Hepatocyte (in vitro differentiated cells): ENCODE data around the gene ANKRD66. TPM values are rescaled to one million over a fixed set of nuclear protein-coding genes. Genes with fewer than 3 reads are reported as not detected.
A peak's percentile ranks its signal among the peaks of the same experiment; 100 is the strongest.

Experiments used
- DNase-seq: peaks from one replicate; pipeline ENCODE4 v3.0.0-alpha.2; 2016; ENCODE audit warnings: low spot score
- H2AFZ ChIP-seq: fragments of 200-600 bp; sonication (generic); 2 replicates; pipeline ENCODE4 v1.6.0; 2016; ENCODE audit warnings: antibody characterized with exemption, mild to moderate bottlenecking
- H3K27ac ChIP-seq: fragments of 200-600 bp; sonication (generic); 2 replicates; pipeline ENCODE4 v1.5.1; 2016; ENCODE audit warnings: mild to moderate bottlenecking
- H3K27me3 ChIP-seq: fragments of 200-600 bp; sonication (generic); 2 replicates; pipeline ENCODE4 v1.6.1; 2016
- H3K36me3 ChIP-seq: fragments of 200-600 bp; sonication (generic); replicated peaks from 2 replicates; pipeline ENCODE4 v1.5.1; 2016; ENCODE audit warnings: low read depth; ENCODE audit not compliant: insufficient read depth
- H3K4me1 ChIP-seq: fragments of 200-600 bp; sonication (generic); 2 replicates; pipeline ENCODE4 v1.5.1; 2016; ENCODE audit warnings: mild to moderate bottlenecking, moderate library complexity; ENCODE audit not compliant: insufficient read depth
- H3K4me2 ChIP-seq: fragments of 200-600 bp; sonication (generic); 2 replicates; pipeline ENCODE4 v1.6.0; 2016
- H3K4me3 ChIP-seq: fragments of 200-600 bp; sonication (generic); 2 replicates; pipeline ENCODE4 v1.5.1; 2016; ENCODE audit warnings: mild to moderate bottlenecking
- H3K79me2 ChIP-seq: fragments of 200-600 bp; sonication (generic); 2 replicates; pipeline ENCODE4 v1.6.0; 2017; ENCODE audit warnings: mild to moderate bottlenecking
- H3K9me2 ChIP-seq: fragments of 200-600 bp; sonication (generic); replicated peaks from 2 replicates; pipeline ENCODE4 v1.6.0; 2017; ENCODE audit warnings: mild to moderate bottlenecking; ENCODE audit not compliant: insufficient read depth
- H3K9me3 ChIP-seq: fragments of 200-600 bp; sonication (generic); 2 replicates; pipeline ENCODE4 v1.5.1; 2016; ENCODE audit warnings: low read depth, mild to moderate bottlenecking
- H4K20me1 ChIP-seq: fragments of 200-600 bp; sonication (generic); 2 replicates; pipeline ENCODE4 v1.6.0; 2016; ENCODE audit warnings: mild to moderate bottlenecking; ENCODE audit not compliant: insufficient read depth, poor library complexity, severe bottlenecking
- EZH2 ChIP-seq: fragments of 200-600 bp; sonication (generic); IDR thresholded peaks from 2 replicates; pipeline ENCODE4 v1.6.1; 2016; ENCODE audit warnings: antibody characterized with exemption, mild to moderate bottlenecking, borderline replicate concordance
- EZH2phosphoT487 ChIP-seq: fragments of 200-600 bp; sonication (generic); IDR thresholded peaks from one replicate; pipeline ENCODE4 v1.6.1; 2018; ENCODE audit warnings: antibody characterized with exemption, mild to moderate bottlenecking, low read depth, moderate library complexity; ENCODE audit not compliant: unreplicated experiment, severe bottlenecking
- WGBS: methylation state at CpG from one replicate; pipeline ENCODE4 v1.1.6; 2016; ENCODE audit warnings: low lambda C conversion rate; ENCODE audit errors: missing lambda C conversion rate; 5-methylcytosine and 5-hydroxymethylcytosine counted together
- polyA plus RNA-seq: library from polyadenylated mRNA; unstranded; fragments of >200 nt; fragmentation: Nextera tagmentation; extraction: Ambion mirVana; gene quantifications from 2 replicates; pipeline ENCODE4 v1.2.1, GENCODE V29; 2016
- total RNA-seq: library from RNA; depleted of rRNA; stranded (reverse); fragments of >200 nt; gene quantifications from 2 replicates; pipeline ENCODE4 v1.2.3, GENCODE V29; 2014
- TF ChIP-seq, protein P1 (sequence below): fragments of 200-600 bp; sonication (generic); IDR thresholded peaks from 2 replicates; pipeline ENCODE4 v1.5.1; 2016; ENCODE audit warnings: antibody characterized with exemption, mild to moderate bottlenecking; ENCODE audit not compliant: poor library complexity

The ANKRD66 gene
- total and polyA plus RNA-seq, 2 experiments from 2014 or later = not detected

GRCh38 chr6:46735720-46736031 lies 11.1 kb upstream of the ANKRD66 start:
- Histone ChIP-seq H3K4me3 (peak overlapping the region; percentile 76), H3K9me3 (no peaks in the 10 kb centered on the region), H3K27me3 (peaks cover 31% of the 10 kb centered on the region), H3K4me2 (peak overlapping the region; percentile 100), H2AFZ (peak overlapping the region; percentile 85), H3K9me2 (no peaks in the 10 kb centered on the region), H3K4me1 (no peaks in the 10 kb centered on the region), H3K79me2 (no peaks in the 10 kb centered on the region), H3K36me3 (no peaks in the 10 kb centered on the region), H3K27ac (no peak overlapping the region), H4K20me1 (no peaks in the 10 kb centered on the region)
- DNase-seq = no peak
- TF ChIP-seq EZH2phosphoT487 = no peak
- TF ChIP-seq, protein P1, sequence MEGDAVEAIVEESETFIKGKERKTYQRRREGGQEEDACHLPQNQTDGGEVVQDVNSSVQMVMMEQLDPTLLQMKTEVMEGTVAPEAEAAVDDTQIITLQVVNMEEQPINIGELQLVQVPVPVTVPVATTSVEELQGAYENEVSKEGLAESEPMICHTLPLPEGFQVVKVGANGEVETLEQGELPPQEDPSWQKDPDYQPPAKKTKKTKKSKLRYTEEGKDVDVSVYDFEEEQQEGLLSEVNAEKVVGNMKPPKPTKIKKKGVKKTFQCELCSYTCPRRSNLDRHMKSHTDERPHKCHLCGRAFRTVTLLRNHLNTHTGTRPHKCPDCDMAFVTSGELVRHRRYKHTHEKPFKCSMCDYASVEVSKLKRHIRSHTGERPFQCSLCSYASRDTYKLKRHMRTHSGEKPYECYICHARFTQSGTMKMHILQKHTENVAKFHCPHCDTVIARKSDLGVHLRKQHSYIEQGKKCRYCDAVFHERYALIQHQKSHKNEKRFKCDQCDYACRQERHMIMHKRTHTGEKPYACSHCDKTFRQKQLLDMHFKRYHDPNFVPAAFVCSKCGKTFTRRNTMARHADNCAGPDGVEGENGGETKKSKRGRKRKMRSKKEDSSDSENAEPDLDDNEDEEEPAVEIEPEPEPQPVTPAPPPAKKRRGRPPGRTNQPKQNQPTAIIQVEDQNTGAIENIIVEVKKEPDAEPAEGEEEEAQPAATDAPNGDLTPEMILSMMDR = no peak
- TF ChIP-seq EZH2 = no peak
- WGBS = 27% methylated on average over 8 of the region's 8 CpGs

DNA sequence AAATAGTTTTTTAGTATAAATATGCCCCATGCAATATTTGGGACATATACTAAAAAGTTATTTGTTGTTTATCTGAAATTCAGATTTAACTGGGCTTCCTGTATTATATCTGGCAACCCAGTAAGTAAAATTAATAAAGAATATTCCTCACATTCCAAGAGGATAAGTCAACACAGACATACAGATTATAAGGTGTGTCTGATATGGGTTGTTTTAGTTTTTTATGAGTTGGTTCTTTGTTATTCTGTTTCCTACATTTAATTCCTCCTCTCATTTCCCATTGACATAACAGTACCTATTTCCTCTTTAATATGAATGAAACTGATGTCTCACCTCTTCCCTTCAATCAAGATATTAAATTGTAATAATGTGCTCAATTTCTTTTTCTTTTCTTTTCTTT lies 9.8 kb upstream of the ANKRD66 start:
- Histone ChIP-seq H3K27me3 (peaks cover 31% of the 10 kb centered on the region), H3K4me2 (no peak overlapping the region)

DNA sequence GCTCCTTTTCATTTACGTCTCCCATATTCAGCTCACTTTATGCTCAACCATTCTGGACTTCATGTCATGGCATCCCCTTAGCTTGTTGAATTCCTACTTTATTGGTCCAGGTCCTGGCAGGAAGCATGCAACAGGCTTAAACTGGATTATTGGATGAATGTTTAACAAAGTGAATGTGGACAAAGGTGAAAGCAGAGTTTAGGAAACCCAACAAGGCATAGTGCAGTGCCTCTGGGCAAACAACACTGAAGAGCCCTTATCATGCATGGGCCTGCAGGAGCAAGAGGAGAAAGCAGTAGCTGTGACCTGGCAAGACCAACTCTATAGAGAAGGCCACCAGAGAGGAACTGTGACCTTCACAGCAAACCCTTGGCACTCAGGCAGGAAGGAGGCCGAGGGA lies 5.3 kb upstream of the ANKRD66 start:
- TF ChIP-seq EZH2 (no peak), EZH2phosphoT487 (peak; percentile 74)
- TF ChIP-seq, protein P1 = no peak
- no peak overlapping the region for H3K4me3 ChIP-seq
- 92% methylated on average over 2 of the region's 2 CpGs for WGBS

More for the DNA sequence above, 9.8 kb upstream of the ANKRD66 start:
- Histone ChIP-seq H3K4me3 (no peak overlapping the region), H3K9me3 (no peaks in the 10 kb centered on the region), H3K4me1 (no peaks in the 10 kb centered on the region), H4K20me1 (no peaks in the 10 kb centered on the region), H2AFZ (no peak overlapping the region), H3K79me2 (no peaks in the 10 kb centered on the region), H3K9me2 (no peaks in the 10 kb centered on the region), H3K27ac (no peak overlapping the region), H3K36me3 (no peaks in the 10 kb centered on the region)
- TF ChIP-seq EZH2phosphoT487 = no peak
- TF ChIP-seq, protein P1 = no peak
- DNase-seq = no peak

GRCh38 chr6:46741910-46742309 lies 4.8 kb upstream of the ANKRD66 start:
- H3K4me1 ChIP-seq = peaks cover 4% of the 10 kb centered on the region
- H4K20me1 ChIP-seq = no peaks in the 10 kb centered on the region
- no peak overlapping the region for H3K27ac ChIP-seq
- 97% methylated on average over 4 of the region's 4 CpGs for WGBS
- no peak for DNase-seq
- H3K4me2 ChIP-seq = no peak overlapping the region
- no peak overlapping the region for H2AFZ ChIP-seq
- no peaks in the 10 kb centered on the region for H3K36me3 ChIP-seq
- H3K79me2 ChIP-seq = no peaks in the 10 kb centered on the region
- peaks cover 8% of the 10 kb centered on the region for H3K27me3 ChIP-seq
- no peak overlapping the region for H3K4me3 ChIP-seq
- TF ChIP-seq EZH2 = no peak
- no peak for TF ChIP-seq EZH2phosphoT487
- TF ChIP-seq, protein P1 = no peak
- H3K9me2 ChIP-seq = no peaks in the 10 kb centered on the region
- no peaks in the 10 kb centered on the region for H3K9me3 ChIP-seq

More for the DNA sequence above, 5.3 kb upstream of the ANKRD66 start:
- H4K20me1 ChIP-seq = no peaks in the 10 kb centered on the region
- H3K27ac ChIP-seq = no peak overlapping the region
- H3K79me2 ChIP-seq = no peaks in the 10 kb centered on the region
- peaks cover 4% of the 10 kb centered on the region for H3K4me1 ChIP-seq
- H3K9me3 ChIP-seq = no peaks in the 10 kb centered on the region
- peaks cover 13% of the 10 kb centered on the region for H3K27me3 ChIP-seq
- no peak overlapping the region for H2AFZ ChIP-seq
- H3K4me2 ChIP-seq = no peak overlapping the region
- no peaks in the 10 kb centered on the region for H3K9me2 ChIP-seq
- peak; percentile 23 for DNase-seq
- no peaks in the 10 kb centered on the region for H3K36me3 ChIP-seq
